GM18526 (cell line): Measurements from ENCODE around the gene IMMP1L.

Source experiments
- POLR2A ChIP-seq: IDR thresholded peaks from 3 replicates; pipeline ENCODE4 v1.6.1; 2011; ENCODE audit not compliant: insufficient read length; ENCODE audit errors: extremely low read depth

IMMP1L gene, protein sequence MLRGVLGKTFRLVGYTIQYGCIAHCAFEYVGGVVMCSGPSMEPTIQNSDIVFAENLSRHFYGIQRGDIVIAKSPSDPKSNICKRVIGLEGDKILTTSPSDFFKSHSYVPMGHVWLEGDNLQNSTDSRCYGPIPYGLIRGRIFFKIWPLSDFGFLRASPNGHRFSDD

DNA sequence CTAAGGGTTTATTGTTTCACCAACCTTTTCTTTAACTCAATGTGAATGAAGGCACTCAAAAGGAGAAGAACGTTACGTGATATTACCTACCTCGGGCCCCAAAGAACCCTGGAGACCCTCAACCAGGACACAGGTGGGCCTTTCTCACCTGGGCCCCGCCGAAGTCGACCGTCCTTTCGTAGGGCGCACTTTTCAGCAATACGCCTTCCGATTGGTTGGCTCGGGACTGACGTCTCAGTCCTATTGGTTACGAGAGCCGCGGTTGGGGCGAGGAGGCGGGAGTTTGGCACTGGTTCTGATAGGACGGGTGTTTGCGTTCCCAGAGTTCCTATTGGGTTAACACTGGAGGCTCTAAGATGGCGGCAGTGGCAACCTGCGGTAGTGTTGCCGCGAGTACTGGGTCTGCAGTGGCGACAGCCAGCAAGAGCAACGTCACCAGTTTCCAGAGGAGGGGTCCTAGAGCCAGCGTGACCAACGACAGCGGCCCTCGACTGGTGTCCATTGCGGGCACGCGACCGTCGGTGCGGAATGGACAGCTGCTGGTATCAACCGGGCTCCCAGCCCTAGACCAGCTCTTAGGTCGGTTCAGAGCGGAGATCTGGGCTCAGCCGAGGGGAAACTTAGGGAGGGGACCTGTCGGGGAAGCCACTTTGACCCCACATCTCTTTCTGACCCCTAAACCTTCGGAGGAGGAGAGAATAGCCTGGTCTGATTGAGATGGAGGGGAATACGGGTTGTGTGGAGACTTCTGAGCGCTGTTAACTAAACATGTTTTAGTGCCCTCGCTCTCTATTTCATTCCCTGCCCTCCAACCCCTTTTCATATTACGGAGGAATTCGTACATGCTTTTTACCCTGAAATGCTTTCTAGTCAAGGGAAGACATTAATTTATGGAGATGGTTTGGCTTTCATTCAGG is at the start of gene IMMP1L, which contains the start of gene ELP4:
TSS of gene IMMP1L (minus strand) at position 194 of the 917 bp plus-strand sequence. CDS start 46,346 bp downstream, outside the sequence.
TSS of gene ELP4 (plus strand) at position 339 of the 917 bp plus-strand sequence. CDS start at position 357, 18 bp downstream.
- TF ChIP-seq POLR2A = peak; percentile 79

DNA sequence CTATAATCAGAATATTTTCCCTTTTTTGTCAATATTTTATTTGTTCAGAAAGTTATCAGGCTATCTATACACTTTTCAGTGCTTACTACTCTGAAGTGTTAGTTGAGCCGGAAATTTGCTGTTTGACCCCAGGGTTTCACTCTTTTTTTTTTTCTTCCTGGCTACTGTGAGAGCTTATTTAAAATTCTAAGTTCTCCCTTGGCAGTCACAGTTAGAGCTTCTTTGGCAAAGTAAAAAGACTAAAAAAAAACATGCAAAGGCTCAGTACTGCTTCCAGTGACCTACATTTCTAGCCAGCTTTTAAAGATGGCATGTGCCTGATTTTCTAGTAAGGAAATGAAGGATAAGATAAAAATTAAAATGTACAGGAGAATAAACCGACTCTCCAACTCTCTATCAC is 48.6 kb upstream of the IMMP1L start:
- no peak for TF ChIP-seq POLR2A

DNA sequence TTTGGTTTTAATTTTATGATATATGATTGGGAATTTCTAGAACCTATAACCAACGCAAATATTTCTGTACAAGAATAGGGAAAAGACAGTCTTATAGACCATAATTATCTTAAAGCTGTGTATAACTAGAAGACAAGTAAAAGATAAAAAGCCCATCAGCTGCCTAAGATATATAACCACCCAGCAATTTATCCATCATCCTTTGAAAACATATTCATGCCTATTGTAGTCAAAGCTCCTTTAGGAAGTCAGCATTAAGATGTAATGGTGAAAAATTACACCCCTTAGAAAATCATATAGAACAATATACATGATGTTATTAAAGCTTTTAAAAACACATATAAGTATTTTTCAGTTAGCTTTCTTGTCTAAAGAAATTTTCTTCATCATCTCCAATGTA is 46.5 kb upstream of the IMMP1L start:
- TF ChIP-seq POLR2A = no peak

DNA sequence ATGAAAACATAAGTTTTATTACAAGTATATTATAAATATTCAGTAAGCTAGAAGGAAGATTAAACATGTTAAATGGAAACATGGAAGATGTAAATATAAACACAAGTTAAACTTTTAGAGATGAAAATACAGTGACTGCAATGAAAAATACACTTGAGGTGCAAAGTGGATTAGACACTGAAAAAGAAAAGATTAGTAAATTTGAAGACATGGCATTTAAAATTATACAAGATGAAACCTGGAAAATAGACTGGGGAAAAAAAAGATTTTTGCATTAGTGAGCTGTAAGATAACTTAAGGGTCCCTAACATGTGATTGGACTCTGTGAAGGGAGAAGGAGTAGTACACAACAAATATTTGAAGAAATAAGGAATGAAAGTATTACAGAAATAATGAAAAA is 33.4 kb upstream of the IMMP1L start:
- TF ChIP-seq POLR2A = no peak

DNA sequence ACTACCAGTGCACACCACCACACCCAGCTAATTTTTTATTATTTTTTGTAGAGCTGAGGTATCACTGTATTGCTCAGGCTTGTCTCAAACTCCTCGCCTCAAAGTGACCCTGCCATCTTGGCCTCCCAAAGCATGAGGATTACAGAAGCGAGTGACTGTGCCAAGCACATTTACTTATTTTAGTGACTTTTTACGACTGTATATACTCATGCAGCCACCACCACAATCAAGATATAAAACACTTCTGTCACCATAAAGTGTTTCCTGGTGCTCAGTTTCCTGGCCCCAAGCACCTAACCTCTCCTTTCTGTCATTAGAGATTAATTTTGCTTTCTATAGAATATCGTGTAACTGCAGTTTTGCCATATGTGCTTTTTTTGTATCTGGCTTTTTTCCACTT is 26.1 kb upstream of the IMMP1L start:
- TF ChIP-seq POLR2A = no peak

DNA sequence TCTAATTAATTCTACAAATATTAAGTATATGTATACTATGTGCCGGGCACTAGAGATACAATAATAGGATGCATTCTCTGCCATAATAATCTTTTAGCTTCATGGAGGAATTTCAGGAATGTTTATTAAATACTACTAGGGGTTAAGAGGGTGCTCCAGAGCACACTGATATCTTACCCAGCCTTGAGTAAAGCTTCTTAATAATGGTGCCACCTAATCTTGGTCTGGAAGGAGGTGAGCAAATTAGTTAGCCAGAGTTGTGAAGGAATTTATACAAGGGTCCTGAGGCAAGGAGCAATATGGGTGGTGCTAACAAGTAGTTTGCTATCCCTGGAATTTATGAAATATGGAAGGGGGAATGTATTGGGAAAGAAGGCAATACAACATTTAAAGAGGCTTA is 21.9 kb upstream of the IMMP1L start:
- TF ChIP-seq POLR2A = no peak

DNA sequence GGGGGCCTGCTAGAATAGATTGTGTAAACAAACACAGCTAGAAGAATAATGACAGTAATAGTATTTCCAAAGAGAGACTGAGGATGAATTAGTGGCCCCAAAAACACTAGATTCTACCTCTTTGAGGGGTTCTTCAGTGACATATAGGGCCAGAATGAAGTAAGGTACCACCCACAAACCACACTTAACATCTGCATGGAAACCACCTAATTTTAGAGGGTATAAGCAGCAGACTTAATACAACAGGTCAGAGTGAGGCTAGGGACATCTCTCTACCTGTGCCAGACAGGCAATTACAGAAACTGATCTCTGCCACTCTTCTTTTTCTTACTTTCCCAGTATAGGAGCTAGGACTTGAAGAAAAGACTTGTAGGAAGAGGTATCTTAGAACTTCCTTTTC is 20.3 kb upstream of the IMMP1L start:
- TF ChIP-seq POLR2A = no peak

DNA sequence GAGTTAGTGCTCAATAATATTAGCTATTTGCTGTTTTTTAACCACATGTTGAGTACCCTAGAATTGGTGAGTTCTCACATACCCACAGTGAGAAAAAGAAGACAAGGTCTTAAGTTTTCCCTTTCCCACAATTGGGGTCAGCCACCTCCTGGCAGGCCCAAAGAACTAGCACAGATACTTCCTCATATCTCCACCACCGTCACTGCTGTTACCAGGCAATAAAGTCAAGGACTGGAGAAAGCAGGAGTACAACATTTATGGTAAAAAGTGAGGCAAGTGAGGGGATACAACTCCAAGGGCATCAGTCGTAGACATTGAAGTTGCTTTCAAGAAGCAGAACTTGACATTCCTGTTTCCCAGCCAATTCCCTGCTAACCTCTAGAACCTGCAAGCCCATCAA is 19.8 kb upstream of the IMMP1L start:
- TF ChIP-seq POLR2A = no peak

DNA sequence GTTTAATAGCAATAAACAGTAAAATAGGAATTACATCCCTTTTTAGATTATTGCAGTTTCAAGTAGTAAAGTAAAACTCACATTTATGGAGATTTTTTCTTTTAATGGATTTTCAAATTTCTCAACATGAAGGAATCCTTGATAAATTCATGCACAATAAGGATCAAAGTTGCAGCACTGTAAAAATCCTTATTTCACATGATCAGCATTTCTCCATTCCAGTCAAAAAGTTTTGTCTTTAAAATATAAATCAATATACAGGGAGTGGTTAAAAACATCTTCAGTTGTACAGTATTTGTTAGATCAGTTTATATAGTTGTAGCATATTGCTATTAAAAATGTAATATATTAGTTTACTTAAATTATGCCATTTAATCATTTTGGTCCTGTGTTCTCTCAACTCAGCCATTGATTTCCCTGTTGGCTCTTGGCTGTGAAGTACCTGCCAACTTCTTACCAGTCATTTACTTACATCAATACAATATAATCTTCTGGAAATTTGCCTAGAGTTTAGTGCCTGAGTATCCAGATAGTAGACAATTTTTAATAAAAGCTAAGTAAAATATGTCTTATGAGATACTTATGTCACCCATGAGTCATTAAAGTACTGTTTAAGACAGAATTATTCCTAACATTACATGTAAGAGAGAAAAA is 12.2 kb upstream of the IMMP1L start:
- TF ChIP-seq POLR2A = no peak

DNA sequence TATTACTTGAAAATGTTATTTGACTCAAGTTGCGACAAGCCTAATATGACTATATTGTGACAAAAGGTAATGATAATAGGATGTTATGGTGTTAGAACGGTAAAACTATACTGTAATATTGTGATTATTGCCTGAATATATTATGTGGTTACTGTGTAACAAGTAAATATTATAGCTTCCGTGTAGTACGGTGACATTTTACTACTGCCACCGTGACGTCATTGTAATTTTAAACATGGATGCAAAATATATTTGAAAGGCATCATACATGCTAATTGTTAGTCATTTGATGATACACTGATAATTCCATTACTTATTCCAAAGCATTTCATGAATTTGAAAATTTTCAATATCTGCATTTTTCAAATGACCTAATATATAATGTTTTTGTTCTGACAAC is 2.7 kb upstream of the IMMP1L start:
- no peak for TF ChIP-seq POLR2A

DNA sequence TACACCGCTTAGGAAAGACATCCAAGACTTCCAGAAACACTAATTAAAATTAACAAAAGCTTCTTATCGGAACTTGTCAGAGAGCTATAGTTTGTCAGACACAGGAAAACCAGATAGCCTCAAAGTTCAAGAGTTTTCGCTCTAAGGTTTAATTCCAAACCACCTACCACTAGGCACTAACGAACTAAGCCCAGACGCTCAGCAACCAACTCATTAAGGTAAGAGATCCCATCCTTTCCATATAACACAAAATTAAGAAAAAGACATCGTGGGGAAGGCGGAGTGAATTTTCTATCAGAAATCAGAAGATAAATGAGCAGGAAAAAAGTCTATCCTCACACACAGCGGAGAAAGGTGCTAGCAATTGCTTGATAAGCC is 382 bp downstream of the IMMP1L start:
- no peak for TF ChIP-seq POLR2A

DNA sequence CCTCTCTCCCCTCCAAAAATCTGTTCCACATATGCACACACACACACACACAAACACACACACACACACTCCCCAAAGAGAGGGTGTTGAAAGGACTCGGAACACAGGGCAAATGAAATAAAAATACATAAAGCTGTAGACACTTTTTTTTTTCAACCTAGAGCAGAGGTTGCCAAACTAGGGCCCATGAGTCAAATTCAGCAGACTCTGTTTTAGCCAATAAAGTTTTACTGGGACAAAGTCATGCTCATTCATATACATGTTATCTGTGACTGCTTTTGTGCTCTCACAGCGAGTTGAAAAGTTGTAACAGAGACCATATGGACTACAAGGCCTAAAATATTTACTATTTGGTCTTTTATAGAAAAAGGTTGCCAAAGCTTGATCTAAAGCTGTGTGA is 8.9 kb downstream of the IMMP1L start:
- TF ChIP-seq POLR2A = no peak

DNA sequence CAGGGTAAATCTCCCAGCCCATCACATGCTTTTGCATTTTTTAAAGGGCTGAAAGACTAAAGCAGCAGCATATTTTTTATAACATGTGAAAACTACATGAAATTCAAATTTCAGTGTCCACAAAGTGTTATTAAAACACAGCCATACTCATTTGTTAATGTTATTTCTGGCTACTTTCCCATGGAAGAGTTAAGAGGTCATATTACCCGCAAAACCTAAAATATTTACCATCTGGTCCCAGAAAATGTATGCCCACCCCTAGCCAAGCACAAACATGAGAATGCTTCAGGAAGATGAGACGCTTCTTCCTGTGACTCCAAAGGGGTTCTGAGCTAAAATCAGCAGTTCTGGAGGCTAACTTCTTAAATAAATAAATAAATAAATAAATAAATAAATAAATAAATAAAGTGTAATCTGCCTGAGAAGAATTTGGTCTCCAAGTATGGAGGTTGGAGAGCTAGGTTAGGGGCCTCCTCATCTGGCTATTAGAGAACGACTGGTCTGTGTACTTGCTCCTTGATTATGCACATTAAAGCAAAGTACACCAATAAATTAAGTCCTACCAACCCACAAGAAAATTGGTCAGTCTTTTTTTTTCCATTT is 9.7 kb downstream of the IMMP1L start:
- TF ChIP-seq POLR2A = no peak

DNA sequence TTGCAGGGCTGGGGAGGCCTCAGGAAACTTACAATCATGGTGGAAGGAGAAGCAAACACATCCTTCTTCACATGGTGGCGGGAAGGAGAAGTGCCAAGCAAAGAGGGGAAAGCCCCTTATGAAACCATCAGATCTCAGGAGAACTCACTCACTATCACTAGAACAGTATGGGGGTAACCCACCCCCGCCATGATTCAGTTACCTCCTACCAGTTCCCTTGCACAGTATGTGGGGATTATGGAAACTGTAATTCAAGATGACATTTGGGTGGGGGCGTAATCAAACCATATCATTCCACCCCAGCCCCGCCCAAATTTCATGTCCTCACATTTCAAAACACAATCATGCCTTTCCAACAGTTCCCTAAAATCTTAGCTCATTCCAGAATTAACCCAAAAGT is 16.2 kb downstream of the IMMP1L start:
- no peak for TF ChIP-seq POLR2A

DNA sequence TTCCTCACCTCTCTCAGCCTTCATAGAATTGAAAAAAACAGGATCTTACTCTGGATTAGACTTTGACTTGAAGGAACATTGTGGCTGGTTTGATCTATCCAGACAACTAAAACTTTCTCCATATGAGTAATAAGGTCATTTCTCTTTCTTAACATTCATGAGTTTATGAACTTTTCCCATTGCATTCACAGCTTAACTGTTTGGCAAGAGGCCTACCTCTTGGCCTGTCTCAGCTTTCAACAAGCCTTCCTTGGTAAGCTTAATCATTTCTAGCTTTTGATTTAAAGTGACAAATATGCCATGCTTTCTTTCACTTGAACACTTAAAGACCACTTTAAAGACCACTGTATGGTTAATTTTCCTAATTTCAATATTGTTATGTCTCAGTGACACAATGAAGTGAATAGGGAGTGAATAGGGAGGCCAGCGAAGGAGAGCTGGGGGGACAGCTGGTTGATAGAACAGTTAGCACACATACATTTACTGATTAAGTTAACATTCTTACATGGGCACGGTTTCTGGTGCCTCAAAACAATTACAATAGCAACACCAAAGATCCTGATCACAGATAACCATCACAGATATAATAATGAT is 17.0 kb downstream of the IMMP1L start:
- TF ChIP-seq POLR2A = no peak

DNA sequence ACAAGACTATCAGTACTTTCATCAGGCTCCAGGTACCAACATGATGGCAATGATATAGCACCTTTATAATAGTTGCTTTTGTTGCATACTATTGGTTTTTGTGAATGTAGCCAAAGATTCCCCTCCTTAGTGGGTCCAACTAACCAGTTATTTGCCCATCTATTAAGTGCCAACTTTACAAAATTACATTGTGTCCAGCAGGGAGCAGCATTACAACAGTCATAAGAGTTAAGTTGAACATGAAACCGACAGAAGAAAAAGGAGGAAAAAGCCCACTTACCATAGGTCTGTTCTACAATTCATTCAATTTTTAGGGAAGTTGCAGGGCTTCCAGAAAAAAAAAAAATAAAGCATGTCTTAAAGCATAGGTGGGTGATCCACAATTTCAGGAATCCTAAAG is 21.6 kb downstream of the IMMP1L start:
- no peak for TF ChIP-seq POLR2A

DNA sequence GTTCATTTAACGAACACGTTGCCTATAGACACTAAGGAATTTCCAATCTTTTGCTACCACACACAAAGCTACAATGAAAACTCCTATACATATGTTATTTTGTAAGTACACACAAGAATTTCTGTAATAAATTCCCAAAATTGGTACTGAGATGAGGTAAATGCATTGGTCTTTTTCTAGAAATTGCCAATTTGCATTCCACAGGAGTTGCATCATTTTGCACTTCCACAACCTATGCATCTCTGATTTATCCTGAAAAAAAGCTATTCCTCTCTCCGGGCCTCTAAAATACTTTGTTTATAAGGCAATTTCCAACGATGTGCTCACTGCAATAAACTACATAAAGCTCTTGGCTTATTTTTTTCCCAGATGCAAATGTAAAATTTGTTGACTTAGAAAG is 24.9 kb downstream of the IMMP1L start:
- no peak for TF ChIP-seq POLR2A
